ENCODE measurements around the gene NEXMIF.

DNA sequence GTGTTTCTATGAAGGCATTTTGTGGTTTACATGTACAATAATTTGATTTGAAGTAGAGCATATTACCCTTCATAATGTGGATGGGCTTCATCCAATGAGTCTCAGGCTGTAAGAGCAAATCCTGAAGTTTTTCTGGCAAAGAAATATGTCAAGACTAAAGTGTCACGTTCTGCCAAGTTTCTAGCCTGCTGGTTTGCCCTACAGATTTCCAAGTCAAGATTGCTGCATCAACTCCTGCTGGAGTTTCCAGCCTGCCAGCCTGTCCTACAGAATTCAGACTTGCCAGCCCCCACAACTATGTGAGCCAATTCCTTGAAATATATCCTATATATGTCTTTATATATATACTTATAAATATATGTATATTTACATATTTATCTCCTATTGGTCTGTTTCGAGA lies 240.8 kb downstream of the NEXMIF start:
- TF ChIP-seq, protein P1, sequence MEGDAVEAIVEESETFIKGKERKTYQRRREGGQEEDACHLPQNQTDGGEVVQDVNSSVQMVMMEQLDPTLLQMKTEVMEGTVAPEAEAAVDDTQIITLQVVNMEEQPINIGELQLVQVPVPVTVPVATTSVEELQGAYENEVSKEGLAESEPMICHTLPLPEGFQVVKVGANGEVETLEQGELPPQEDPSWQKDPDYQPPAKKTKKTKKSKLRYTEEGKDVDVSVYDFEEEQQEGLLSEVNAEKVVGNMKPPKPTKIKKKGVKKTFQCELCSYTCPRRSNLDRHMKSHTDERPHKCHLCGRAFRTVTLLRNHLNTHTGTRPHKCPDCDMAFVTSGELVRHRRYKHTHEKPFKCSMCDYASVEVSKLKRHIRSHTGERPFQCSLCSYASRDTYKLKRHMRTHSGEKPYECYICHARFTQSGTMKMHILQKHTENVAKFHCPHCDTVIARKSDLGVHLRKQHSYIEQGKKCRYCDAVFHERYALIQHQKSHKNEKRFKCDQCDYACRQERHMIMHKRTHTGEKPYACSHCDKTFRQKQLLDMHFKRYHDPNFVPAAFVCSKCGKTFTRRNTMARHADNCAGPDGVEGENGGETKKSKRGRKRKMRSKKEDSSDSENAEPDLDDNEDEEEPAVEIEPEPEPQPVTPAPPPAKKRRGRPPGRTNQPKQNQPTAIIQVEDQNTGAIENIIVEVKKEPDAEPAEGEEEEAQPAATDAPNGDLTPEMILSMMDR (IDR thresholded peaks at IDR 0.05) = no peak
- TF ChIP-seq POLR2A (IDR thresholded peaks at IDR 0.05) = no peak

All from thyroid gland (tissue), 4 donors.